ENCODE results near the gene DPEP3. TPM values are rescaled to one million over a fixed set of nuclear protein-coding genes. Genes with fewer than 3 reads are reported as not detected.

Gene DPEP3
- total and polyA plus RNA-seq, 2 donors (not counting 1 experiment from before 2014, with no cell fraction given): 1.9 to 2.0 TPM

DNA sequence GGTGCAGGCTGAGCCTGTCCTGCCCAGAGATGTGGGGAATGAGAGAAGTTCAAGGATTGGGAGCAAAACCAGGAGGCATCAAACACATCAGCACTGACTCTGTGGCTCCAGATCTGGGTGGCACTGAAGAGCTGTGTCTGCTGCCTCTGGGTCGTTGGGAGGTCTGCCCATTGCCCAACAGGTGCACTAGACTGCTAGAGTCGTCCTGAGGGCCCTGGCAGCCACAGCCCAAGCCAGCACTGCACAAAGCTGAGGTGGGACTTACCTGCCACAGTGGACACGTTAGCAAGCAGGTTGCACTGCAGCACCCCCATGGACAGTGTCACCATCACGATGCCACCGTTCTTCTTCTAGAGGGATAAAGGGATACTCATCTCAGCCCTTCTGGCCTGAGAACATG is 3.3 kb downstream of the DPEP3 start:
- Histone ChIP-seq H4K20me1 (ENCODE audit: control insufficient read depth, insufficient read depth, low read length, poor library complexity, severe bottlenecking) (no peaks in the 10 kb centered on the region), H3K4me1 (ENCODE audit: control insufficient read depth in 2 of 2, insufficient read depth in 2 of 2, low read length in 2 of 2) (peaks cover 0 to 6% of the 10 kb centered on the region in 2 donors), H3K27me3 (replicated peaks in 1 of 4; ENCODE audit: control extremely low read depth in 1 of 4, control insufficient read depth in 3 of 4, insufficient read depth in 4 of 4, low read length in 3 of 4) (peaks cover 0 to 3% (median 0%) of the 10 kb centered on the region in 4 experiments), H3K4me2 (replicated peaks; ENCODE audit: low read depth, low read length, poor library complexity, severe bottlenecking) (no peak overlapping the region), H3K4me3 (ENCODE audit: control extremely low read depth in 1 of 5, extremely low read depth in 1 of 5, insufficient read depth in 1 of 5, low read depth in 2 of 5, low read length in 4 of 5) (no peak overlapping the region), H3K9me3 (ENCODE audit: control extremely low read depth in 1 of 3, control insufficient read depth in 2 of 3, insufficient read depth in 1 of 3, low read length in 2 of 3) (no peaks in the 10 kb centered on the region), H3K27ac (ENCODE audit: low read length in 2 of 2) (no peak overlapping the region), H3K36me3 (replicated peaks in 1 of 2; ENCODE audit: control extremely low read depth in 1 of 2, control insufficient read depth in 1 of 2, extremely low read depth in 1 of 2, insufficient read depth in 2 of 2, low read length in 1 of 2) (no peaks in the 10 kb centered on the region), H2AFZ (ENCODE audit: insufficient read depth, low read depth, low read length, poor library complexity, severe bottlenecking) (no peak overlapping the region), H3K9ac (ENCODE audit: low read length) (no peak overlapping the region), H3K79me2 (ENCODE audit: control insufficient read depth, insufficient read depth, low read length) (no peaks in the 10 kb centered on the region)
- Mint-ChIP-seq H3K4me1 (peaks cover 3% of the 10 kb centered on the region), H3K27me3 (no peaks in the 10 kb centered on the region), H3K4me3 (no peak overlapping the region), H3K27ac (no peak overlapping the region), H3K9me3 (ENCODE audit: insufficient read depth) (no peaks in the 10 kb centered on the region)
- ATAC-seq (ENCODE audit: low read depth) (no peak), DNase-seq (no peak)
- ChIA-PET CTCF (interaction anchor here (1.6 kb wide), 1 partner anchor 10 kb away, joined by 4 read pairs; no protein-coding TSS in a partner anchor), POLR2A (interaction anchor here (0.6 kb wide), 1 partner anchor 22 kb away, joined by 3 read pairs; no protein-coding TSS in a partner anchor)
- intact Hi-C loops (cut with micrococcal nuclease): no loop called here
- TF ChIP-seq, protein P1, sequence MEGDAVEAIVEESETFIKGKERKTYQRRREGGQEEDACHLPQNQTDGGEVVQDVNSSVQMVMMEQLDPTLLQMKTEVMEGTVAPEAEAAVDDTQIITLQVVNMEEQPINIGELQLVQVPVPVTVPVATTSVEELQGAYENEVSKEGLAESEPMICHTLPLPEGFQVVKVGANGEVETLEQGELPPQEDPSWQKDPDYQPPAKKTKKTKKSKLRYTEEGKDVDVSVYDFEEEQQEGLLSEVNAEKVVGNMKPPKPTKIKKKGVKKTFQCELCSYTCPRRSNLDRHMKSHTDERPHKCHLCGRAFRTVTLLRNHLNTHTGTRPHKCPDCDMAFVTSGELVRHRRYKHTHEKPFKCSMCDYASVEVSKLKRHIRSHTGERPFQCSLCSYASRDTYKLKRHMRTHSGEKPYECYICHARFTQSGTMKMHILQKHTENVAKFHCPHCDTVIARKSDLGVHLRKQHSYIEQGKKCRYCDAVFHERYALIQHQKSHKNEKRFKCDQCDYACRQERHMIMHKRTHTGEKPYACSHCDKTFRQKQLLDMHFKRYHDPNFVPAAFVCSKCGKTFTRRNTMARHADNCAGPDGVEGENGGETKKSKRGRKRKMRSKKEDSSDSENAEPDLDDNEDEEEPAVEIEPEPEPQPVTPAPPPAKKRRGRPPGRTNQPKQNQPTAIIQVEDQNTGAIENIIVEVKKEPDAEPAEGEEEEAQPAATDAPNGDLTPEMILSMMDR (IDR thresholded peaks at IDR 0.05): no peak
- no peak for TF ChIP-seq EZH2 (IDR thresholded peaks at IDR 0.05; ENCODE audit: borderline replicate concordance, insufficient read depth, low read depth, low read length, poor library complexity, severe bottlenecking)
- 82% methylated on average over 5 of the region's 5 CpGs for WGBS (ENCODE audit: insufficient coverage)

DNA sequence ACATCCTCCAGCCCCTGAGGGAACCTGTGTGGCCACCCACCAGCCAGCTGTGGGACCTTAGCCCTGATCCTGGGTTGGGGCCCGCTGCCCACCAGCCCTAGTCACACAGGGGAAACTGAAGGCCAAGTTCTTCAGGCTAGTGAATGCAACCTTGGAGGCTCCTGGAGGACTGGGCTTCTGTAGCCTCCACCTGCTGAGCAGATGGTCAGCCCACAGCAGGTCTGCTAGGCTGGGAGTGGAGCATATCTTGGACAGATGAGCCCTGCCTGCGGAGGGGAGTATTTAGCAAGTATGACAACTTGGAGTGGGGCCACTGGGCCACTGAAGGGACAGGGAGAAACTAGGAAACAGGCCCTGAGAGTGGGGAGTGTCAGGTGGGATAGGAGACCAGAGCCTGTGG is 4.1 kb downstream of the DPEP3 start:
- H3K9ac ChIP-seq (ENCODE audit: low read length): no peak overlapping the region
- Mint-ChIP-seq H3K9me3 (ENCODE audit: insufficient read depth) (no peaks in the 10 kb centered on the region), H3K4me1 (peaks cover 3% of the 10 kb centered on the region), H3K27me3 (no peaks in the 10 kb centered on the region), H3K27ac (no peak overlapping the region), H3K4me3 (no peak overlapping the region)
- intact Hi-C loops (cut with micrococcal nuclease): no loop called here
- no peak overlapping the region for H2AFZ ChIP-seq (ENCODE audit: insufficient read depth, low read depth, low read length, poor library complexity, severe bottlenecking)
- peaks cover 0 to 6% of the 10 kb centered on the region in 2 donors for H3K4me1 ChIP-seq (ENCODE audit: control insufficient read depth in 2 of 2, insufficient read depth in 2 of 2, low read length in 2 of 2)
- CTCF ChIA-PET: no interaction called here
- peaks cover 0 to 3% (median 0%) of the 10 kb centered on the region in 4 experiments for H3K27me3 ChIP-seq (replicated peaks in 1 of 4; ENCODE audit: control extremely low read depth in 1 of 4, control insufficient read depth in 3 of 4, insufficient read depth in 4 of 4, low read length in 3 of 4)
- no peaks in the 10 kb centered on the region for H3K36me3 ChIP-seq (replicated peaks in 1 of 2; ENCODE audit: control extremely low read depth in 1 of 2, control insufficient read depth in 1 of 2, extremely low read depth in 1 of 2, insufficient read depth in 2 of 2, low read length in 1 of 2)
- no peaks in the 10 kb centered on the region for H3K9me3 ChIP-seq (ENCODE audit: control extremely low read depth in 1 of 3, control insufficient read depth in 2 of 3, insufficient read depth in 1 of 3, low read length in 2 of 3)
- WGBS (ENCODE audit: insufficient coverage): 83% methylated on average over 2 of the region's 2 CpGs
- no peak for ATAC-seq (ENCODE audit: low read depth)
- H3K4me2 ChIP-seq (replicated peaks; ENCODE audit: low read depth, low read length, poor library complexity, severe bottlenecking): no peak overlapping the region
- no peaks in the 10 kb centered on the region for H4K20me1 ChIP-seq (ENCODE audit: control insufficient read depth, insufficient read depth, low read length, poor library complexity, severe bottlenecking)
- no peak overlapping the region for H3K27ac ChIP-seq (ENCODE audit: low read length in 2 of 2)
- POLR2A ChIA-PET: no interaction called here
- no peak overlapping the region for H3K4me3 ChIP-seq (ENCODE audit: control extremely low read depth in 1 of 5, extremely low read depth in 1 of 5, insufficient read depth in 1 of 5, low read depth in 2 of 5, low read length in 4 of 5)
- TF ChIP-seq EZH2 (IDR thresholded peaks at IDR 0.05; ENCODE audit: borderline replicate concordance, insufficient read depth, low read depth, low read length, poor library complexity, severe bottlenecking): no peak
- TF ChIP-seq, protein P1 (IDR thresholded peaks at IDR 0.05): no peak
- DNase-seq: no peak
- no peaks in the 10 kb centered on the region for H3K79me2 ChIP-seq (ENCODE audit: control insufficient read depth, insufficient read depth, low read length)
